Measurements from ENCODE around the gene FBLN2. TPM values are rescaled to one million over a fixed set of nuclear protein-coding genes. Genes with fewer than 3 reads are reported as not detected.

FBLN2 gene
- total RNA-seq, 1 donor from 2014 or later: 32.9 TPM

GRCh38 chr3:13663781-13664535 is 115.0 kb downstream of the FBLN2 start:
- no peak for TF ChIP-seq CTCF (IDR thresholded peaks at IDR 0.05)
- intact Hi-C loops (cut with DNase I): no loop called here
- Histone ChIP-seq H3K27me3 (no peaks in the 10 kb centered on the region), H3K27ac (no peak overlapping the region), H3K36me3 (no peaks in the 10 kb centered on the region), H3K4me3 (no peak overlapping the region), H3K9me3 (no peaks in the 10 kb centered on the region), H3K4me1 (no peaks in the 10 kb centered on the region)
- DNase-seq: no peak
- no peak for ATAC-seq

DNA sequence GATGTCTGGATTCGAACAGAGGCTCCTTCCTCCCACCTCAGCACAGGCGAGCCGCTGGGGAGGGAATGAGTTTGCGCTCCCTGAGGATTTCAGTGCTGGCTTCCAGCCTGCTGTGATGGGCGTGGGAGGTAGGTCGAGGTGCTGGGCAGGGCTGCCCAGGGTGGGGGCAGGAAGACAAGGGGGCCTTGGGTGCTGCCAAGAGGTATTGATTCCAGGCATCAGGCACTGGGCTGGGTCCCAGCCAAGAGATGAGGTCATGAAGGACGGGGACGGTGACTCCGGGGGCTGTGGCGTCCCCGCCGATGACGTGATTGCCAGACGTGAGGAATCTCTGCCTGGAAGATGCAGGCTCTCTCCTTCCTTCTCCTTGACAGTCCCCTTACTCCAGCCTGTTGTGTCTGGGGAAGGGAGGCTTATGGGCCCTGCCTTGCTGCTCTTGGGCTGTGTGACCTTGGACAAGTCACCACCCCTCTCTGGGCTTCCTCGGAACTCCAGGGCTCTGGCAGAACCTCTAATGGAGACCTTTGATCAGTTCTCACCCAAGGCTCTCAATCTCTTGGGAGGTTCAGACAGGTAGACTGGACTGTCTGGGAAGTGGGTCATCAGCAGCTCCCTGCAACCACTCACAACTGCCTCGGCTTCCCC is 116.8 kb downstream of the FBLN2 start:
- Histone ChIP-seq H3K27me3 (no peaks in the 10 kb centered on the region), H3K4me1 (no peaks in the 10 kb centered on the region), H3K27ac (no peak overlapping the region), H3K9me3 (no peaks in the 10 kb centered on the region), H3K4me3 (no peak overlapping the region), H3K36me3 (no peaks in the 10 kb centered on the region)
- ATAC-seq (no peak), DNase-seq (no peak)
- intact Hi-C loops (cut with DNase I): no loop called here
- no peak for TF ChIP-seq CTCF (IDR thresholded peaks at IDR 0.05)

- no peaks in the 10 kb centered on the region for H3K36me3 ChIP-seq
- H3K4me1 ChIP-seq: no peaks in the 10 kb centered on the region
- DNase-seq (no peak), ATAC-seq (no peak)
- no peak overlapping the region for H3K4me3 ChIP-seq
- intact Hi-C loops (cut with DNase I): no loop called here
- TF ChIP-seq CTCF (IDR thresholded peaks at IDR 0.05): no peak
- H3K27ac ChIP-seq: no peak overlapping the region
- H3K9me3 ChIP-seq: no peaks in the 10 kb centered on the region
- no peaks in the 10 kb centered on the region for H3K27me3 ChIP-seq
Measured at GRCh38 chr3:13666227-13666619, 117.3 kb downstream of the FBLN2 start.

DNA sequence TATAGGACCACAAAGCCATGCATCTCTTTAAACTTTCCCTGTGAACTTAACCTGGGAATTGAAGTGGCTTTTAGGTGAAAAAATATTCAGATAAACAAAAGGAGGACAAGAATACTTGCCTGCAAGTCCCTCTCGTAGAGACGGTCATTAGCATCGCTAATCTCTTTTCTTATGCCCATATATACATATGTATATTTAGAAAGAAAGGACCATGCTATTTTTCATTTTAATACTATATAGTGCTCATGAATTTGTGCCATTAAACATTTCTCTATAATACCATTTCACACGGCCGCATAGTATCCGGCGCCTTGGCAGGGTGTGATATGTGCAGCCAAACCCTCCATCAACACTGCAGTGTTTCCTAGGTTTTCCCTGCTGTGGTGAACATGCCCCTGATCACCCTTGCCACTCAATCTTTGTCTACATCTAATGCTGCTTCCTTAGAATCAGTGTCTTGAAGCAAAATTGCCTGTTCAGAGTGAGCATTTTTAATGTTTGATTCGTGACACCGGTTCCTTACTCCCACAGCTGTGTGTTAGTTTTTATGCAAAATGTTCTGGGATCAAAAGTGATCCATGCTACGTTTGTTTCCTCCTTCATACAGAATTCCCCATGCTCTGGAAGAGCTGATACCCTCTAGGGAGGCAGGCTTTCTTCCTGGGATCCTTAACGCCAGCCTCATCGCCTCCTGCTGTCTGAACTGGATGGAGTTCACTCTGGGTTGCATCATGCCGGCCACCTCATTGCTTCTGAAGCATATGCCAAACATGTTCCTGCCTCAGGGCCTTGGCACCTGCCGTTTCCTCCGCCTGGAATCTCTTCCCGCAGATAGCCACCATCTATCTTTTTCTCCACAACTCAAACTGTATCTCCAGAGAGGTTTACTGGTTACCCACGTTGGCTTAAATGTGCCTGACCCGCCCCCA is 118.1 kb downstream of the FBLN2 start:
- Histone ChIP-seq H3K9me3 (no peaks in the 10 kb centered on the region), H3K27me3 (no peaks in the 10 kb centered on the region), H3K36me3 (no peaks in the 10 kb centered on the region), H3K27ac (no peak overlapping the region), H3K4me3 (no peak overlapping the region), H3K4me1 (no peaks in the 10 kb centered on the region)
- ATAC-seq: no peak
- TF ChIP-seq CTCF (IDR thresholded peaks at IDR 0.05): no peak
- no peak for DNase-seq
- intact Hi-C loops (cut with DNase I): no loop called here

- H3K27me3 ChIP-seq: no peaks in the 10 kb centered on the region
- ATAC-seq (no peak), DNase-seq (no peak)
- no peaks in the 10 kb centered on the region for H3K4me1 ChIP-seq
- intact Hi-C loops (cut with DNase I): no loop called here
- no peak for TF ChIP-seq CTCF (IDR thresholded peaks at IDR 0.05)
- H3K36me3 ChIP-seq: no peaks in the 10 kb centered on the region
- H3K4me3 ChIP-seq: no peak overlapping the region
- no peak overlapping the region for H3K27ac ChIP-seq
- H3K9me3 ChIP-seq: no peaks in the 10 kb centered on the region
Measured at GRCh38 chr3:13668136-13668535, 119.2 kb downstream of the FBLN2 start.

Measured in upper lobe of right lung (tissue), 1 donor.